A549 (cell line): ENCODE results near the gene CCDC167. TPM values are rescaled to one million over a fixed set of nuclear protein-coding genes. Genes with fewer than 3 reads are reported as not detected.

ENCODE experiments used
- ATAC-seq, 2 experiments: fragments of 200-7000 bp in 1 of 2; fragments of >200 bp in 1 of 2; cut with Nextera tagmentation in 1 of 2; cut with Tn5 transposase in 1 of 2; 3 replicates each; pipeline versions ENCODE4 v1.8.0 to v1.9.1; 2018 to 2020; ENCODE audit warnings: mild to moderate bottlenecking in 1 of 2, moderate library complexity in 1 of 2
- CTCF ChIA-PET: fragments of 300-600 bp; sonication (Branson Sonifier 250); formaldehyde crosslinking; extraction: SDS; loops from one replicate; lab custom pipeline; 2021; ENCODE audit warnings: antibody characterized with exemption, inconsistent platforms; lab: Yijun Ruan, JAX
- POLR2A ChIA-PET: fragments of 350-600 bp; formaldehyde crosslinking; extraction: SDS; loops from one replicate; lab custom pipeline; 2021; ENCODE audit warnings: antibody characterized with exemption, inconsistent platforms; lab: Yijun Ruan, JAX
- DNase-seq, 2 experiments: peaks; one replicate each; pipeline versions ENCODE4 v3.0.0 to v3.0.0-alpha.2; 2011 to 2016; ENCODE audit warnings: low read depth in 1 of 2, low spot score in 1 of 2
- FAIRE-seq: peaks from 2 replicates; lab custom pipeline; 2011; peaks lifted over from hg19 to GRCh38; lab: Jason Lieb, UNC
- H3K27ac ChIP-seq, 2 experiments: fragments of >200 bp; sonication (Bioruptor Twin); formaldehyde crosslinking; 3 replicates each; pipeline ENCODE4 v1.5.1; 2016 to 2017
- H3K4me1 ChIP-seq: fragments of >200 bp; sonication (Bioruptor Twin); formaldehyde crosslinking; 3 replicates; pipeline ENCODE4 v1.6.1; 2016
- H3K4me2 ChIP-seq: fragments of >200 bp; sonication (Bioruptor Twin); formaldehyde crosslinking; 3 replicates; pipeline ENCODE4 v1.6.1; 2016
- H3K4me3 ChIP-seq: fragments of >200 bp; sonication (Bioruptor Twin); formaldehyde crosslinking; 3 replicates; pipeline ENCODE4 v1.5.1; 2016
- H3K9me3 ChIP-seq: fragments of >200 bp; sonication (Bioruptor Twin); formaldehyde crosslinking; 3 replicates; pipeline ENCODE4 v1.6.1; 2016
- BHLHE40 ChIP-seq: IDR thresholded peaks from 2 replicates; pipeline ENCODE4 v1.6.1; 2012; ENCODE audit warnings: low read depth, low read length, inconsistent platforms
- CBX2 ChIP-seq: fragments of 200-600 bp; sonication (generic); IDR thresholded peaks from 2 replicates; pipeline ENCODE4 v1.6.1; 2016; ENCODE audit warnings: low read depth, mild to moderate bottlenecking, borderline replicate concordance
- CEBPB ChIP-seq, 2 experiments: fragments of >200 bp in 1 of 2; sonication (Bioruptor Twin) in 1 of 2; formaldehyde crosslinking in 1 of 2; IDR thresholded peaks; 2 replicates each; pipeline ENCODE4 v1.6.1; 2012 to 2016
- CHD2 ChIP-seq: fragments of 150-350 bp; IDR thresholded peaks from 2 replicates; pipeline ENCODE4 v1.6.1; 2014; ENCODE audit warnings: low read length; ENCODE audit not compliant: partially characterized antibody
- CTCF ChIP-seq: fragments of >200 bp; sonication (Bioruptor Twin); formaldehyde crosslinking; IDR thresholded peaks from 3 replicates; pipeline ENCODE4 v1.5.1; 2016
- ESRRA ChIP-seq: fragments of 150-350 bp; IDR thresholded peaks from 2 replicates; pipeline ENCODE4 v1.6.1; 2014; ENCODE audit warnings: mild to moderate bottlenecking, low read length, borderline replicate concordance
- FOSL2 ChIP-seq, 2 experiments: fragments of 450-650 bp in 1 of 2; fragments of >200 bp in 1 of 2; sonication (Bioruptor Twin) in 1 of 2; formaldehyde crosslinking; IDR thresholded peaks; 2 replicates each; pipeline versions ENCODE4 v1.5.0 to v1.6.1; 2016 to 2020; ENCODE audit warnings: mild to moderate bottlenecking in 1 of 2, moderate library complexity in 1 of 2
- FOXS1 ChIP-seq: fragments of 250-450 bp; sonication (Bioruptor Pico); IDR thresholded peaks from 2 replicates; pipeline ENCODE4 v1.5.0; 2020; ENCODE audit warnings: mild to moderate bottlenecking, moderate library complexity
- GATA3 ChIP-seq: IDR thresholded peaks from 2 replicates; pipeline ENCODE4 v1.6.1; 2012; ENCODE audit warnings: borderline replicate concordance
- HES2 ChIP-seq: fragments of >200 bp; sonication (Bioruptor Twin); formaldehyde crosslinking; IDR thresholded peaks from 2 replicates; pipeline ENCODE4 v1.6.1; 2016
- HEYL ChIP-seq: fragments of 250-450 bp; sonication (Bioruptor Pico); IDR thresholded peaks from 2 replicates; pipeline ENCODE4 v1.8.0; 2021; ENCODE audit warnings: mild to moderate bottlenecking, moderate library complexity
- HMGXB4 ChIP-seq: fragments of 250-450 bp; sonication (Bioruptor Pico); IDR thresholded peaks from 2 replicates; pipeline ENCODE4 v1.5.0; 2021; ENCODE audit warnings: mild to moderate bottlenecking, moderate library complexity, borderline replicate concordance
- HOXA7 ChIP-seq: fragments of 250-450 bp; sonication (Bioruptor Pico); IDR thresholded peaks from 2 replicates; pipeline ENCODE4 v1.5.0; 2020; ENCODE audit warnings: mild to moderate bottlenecking, moderate library complexity
- KDM5A ChIP-seq: fragments of 200-600 bp; sonication (generic); IDR thresholded peaks from 2 replicates; pipeline ENCODE4 v1.6.1; 2016; ENCODE audit warnings: antibody characterized with exemption, mild to moderate bottlenecking
- MAFK ChIP-seq: fragments of 450-650 bp; IDR thresholded peaks from 2 replicates; pipeline ENCODE4 v1.6.1; 2014; ENCODE audit not compliant: partially characterized antibody
- NFE2L2 ChIP-seq: fragments of 150-350 bp; conservative IDR thresholded peaks from 2 replicates; pipeline ENCODE4 v1.6.1; 2014; ENCODE audit warnings: low read length
- NPAS2 ChIP-seq: fragments of 250-450 bp; sonication (Bioruptor Pico); IDR thresholded peaks from 2 replicates; pipeline ENCODE4 v1.8.0; 2022; ENCODE audit warnings: mild to moderate bottlenecking, moderate library complexity, borderline replicate concordance
- PHF8 ChIP-seq: fragments of 200-600 bp; sonication (generic); IDR thresholded peaks from 2 replicates; pipeline ENCODE4 v1.6.1; 2016; ENCODE audit warnings: low read depth, mild to moderate bottlenecking, antibody characterized with exemption, moderate library complexity, borderline replicate concordance
- POLR2AphosphoS2 ChIP-seq: conservative IDR thresholded peaks from 2 replicates; pipeline ENCODE4 v1.6.1; 2012; ENCODE audit warnings: low read length, improper control_type of control experiment, inconsistent platforms
- RCOR1 ChIP-seq: fragments of 150-350 bp; IDR thresholded peaks from 2 replicates; pipeline ENCODE4 v1.6.1; 2014; ENCODE audit warnings: antibody characterized with exemption, low read length, low read depth
- TFCP2L1 ChIP-seq: fragments of 250-450 bp; sonication (Bioruptor Pico); IDR thresholded peaks from 2 replicates; pipeline ENCODE4 v1.5.0; 2021; ENCODE audit warnings: mild to moderate bottlenecking
- TP53 ChIP-seq: fragments of 250-450 bp; sonication (Bioruptor Pico); IDR thresholded peaks from 2 replicates; pipeline ENCODE4 v1.5.0; 2021; ENCODE audit warnings: mild to moderate bottlenecking, moderate library complexity
- ZFP36 ChIP-seq: fragments of 450-650 bp; IDR thresholded peaks from 2 replicates; pipeline ENCODE4 v1.6.1; 2014; ENCODE audit warnings: borderline replicate concordance; ENCODE audit not compliant: partially characterized antibody
- ZSCAN20 ChIP-seq: fragments of 250-450 bp; sonication (Bioruptor Pico); IDR thresholded peaks from 2 replicates; pipeline ENCODE4 v1.8.0; 2022; ENCODE audit warnings: mild to moderate bottlenecking, moderate library complexity
- WGBS: methylation state at CpG from one replicate; pipeline ENCODE4 v1.1.6; 2017; ENCODE audit errors: missing lambda C conversion rate; 5-methylcytosine and 5-hydroxymethylcytosine counted together
- polyA plus RNA-seq, 4 experiments: library from polyadenylated mRNA; depleted of rRNA in 3 of 4; stranded (reverse); fragments of >200 nt; fragmentation: RNase III in 1 of 4; extraction: RNeasy Plus Mini Kit Qiagen cat#74134 plus additional on column Dnase treatment in 1 of 4; gene quantifications; 2 replicates in 3 of 4; 3 replicates in 1 of 4; pipeline ENCODE4 v1.2.3, GENCODE V29; 2011 to 2017
- TF ChIP-seq, protein P1 (sequence below): IDR thresholded peaks from 2 replicates; pipeline ENCODE4 v1.6.1; 2012
- TF ChIP-seq, protein P2 (sequence below): fragments of 450-650 bp; IDR thresholded peaks from 2 replicates; pipeline ENCODE4 v1.6.1; 2014; ENCODE audit warnings: antibody characterized with exemption

Gene CCDC167
- polyA plus RNA-seq, 2 of the 4 experiments (the other 2 are of a cell fraction), result 35.1 to 39.1 TPM

- Histone ChIP-seq H3K4me2 (no peak overlapping the region), H3K4me1 (no peaks in the 10 kb centered on the region)
- no peak for FAIRE-seq
- DNase-seq, result no peak
- TF ChIP-seq ESRRA, result no peak
- TF ChIP-seq, all 56 proteins: peak for 0
- no peak for ATAC-seq
- H3K9me3 ChIP-seq, result no peaks in the 10 kb centered on the region
- CTCF ChIA-PET, result no interaction called here
- no peak overlapping the region for H3K27ac ChIP-seq
- 68% methylated on average over 4 of the region's 4 CpGs for WGBS
- no peak overlapping the region for H3K4me3 ChIP-seq
- POLR2A ChIA-PET, result no interaction called here
Observed at GRCh38 chr6:37506479-37506878, 6.8 kb upstream of the CCDC167 start.

GRCh38 chr6:37504024-37504423 lies 4.3 kb upstream of the CCDC167 start:
- H3K4me2 ChIP-seq, result no peak overlapping the region
- FAIRE-seq (no peak), ATAC-seq (no peak), DNase-seq (no peak)
- 67% methylated on average over 2 of the region's 2 CpGs for WGBS
- CTCF ChIA-PET, result interaction anchor here (2.1 kb wide), 1 partner anchor 12 kb away, joined by 5 read pairs; no protein-coding TSS in a partner anchor
- no peak overlapping the region for H3K4me3 ChIP-seq
- H3K4me1 ChIP-seq, result peaks cover under 1% of the 10 kb centered on the region; the same call in 1 of the 3 replicates
- H3K9me3 ChIP-seq, result no peaks in the 10 kb centered on the region
- no peak for TF ChIP-seq ESRRA
- no peak for TF ChIP-seq GATA3
- no peak for TF ChIP-seq KDM5A
- TF ChIP-seq PHF8, result no peak
- no peak for TF ChIP-seq CEBPB (IDR thresholded peaks at IDR 0.05)
- no peak for TF ChIP-seq CTCF
- no peak for TF ChIP-seq HOXA7 (CRISPR knock-in tag)
- TF ChIP-seq HMGXB4, result no peak
- TF ChIP-seq, protein P1, sequence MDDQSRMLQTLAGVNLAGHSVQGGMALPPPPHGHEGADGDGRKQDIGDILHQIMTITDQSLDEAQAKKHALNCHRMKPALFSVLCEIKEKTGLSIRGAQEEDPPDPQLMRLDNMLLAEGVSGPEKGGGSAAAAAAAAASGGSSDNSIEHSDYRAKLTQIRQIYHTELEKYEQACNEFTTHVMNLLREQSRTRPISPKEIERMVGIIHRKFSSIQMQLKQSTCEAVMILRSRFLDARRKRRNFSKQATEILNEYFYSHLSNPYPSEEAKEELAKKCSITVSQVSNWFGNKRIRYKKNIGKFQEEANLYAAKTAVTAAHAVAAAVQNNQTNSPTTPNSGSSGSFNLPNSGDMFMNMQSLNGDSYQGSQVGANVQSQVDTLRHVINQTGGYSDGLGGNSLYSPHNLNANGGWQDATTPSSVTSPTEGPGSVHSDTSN, result no peak
- TF ChIP-seq, protein P2, sequence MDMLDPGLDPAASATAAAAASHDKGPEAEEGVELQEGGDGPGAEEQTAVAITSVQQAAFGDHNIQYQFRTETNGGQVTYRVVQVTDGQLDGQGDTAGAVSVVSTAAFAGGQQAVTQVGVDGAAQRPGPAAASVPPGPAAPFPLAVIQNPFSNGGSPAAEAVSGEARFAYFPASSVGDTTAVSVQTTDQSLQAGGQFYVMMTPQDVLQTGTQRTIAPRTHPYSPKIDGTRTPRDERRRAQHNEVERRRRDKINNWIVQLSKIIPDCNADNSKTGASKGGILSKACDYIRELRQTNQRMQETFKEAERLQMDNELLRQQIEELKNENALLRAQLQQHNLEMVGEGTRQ, result no peak
- no peak for TF ChIP-seq CHD2
- no peak for TF ChIP-seq CBX2
- TF ChIP-seq RCOR1, result no peak
- H3K27ac ChIP-seq, result no peak overlapping the region
- POLR2A ChIA-PET, result no interaction called here

DNA sequence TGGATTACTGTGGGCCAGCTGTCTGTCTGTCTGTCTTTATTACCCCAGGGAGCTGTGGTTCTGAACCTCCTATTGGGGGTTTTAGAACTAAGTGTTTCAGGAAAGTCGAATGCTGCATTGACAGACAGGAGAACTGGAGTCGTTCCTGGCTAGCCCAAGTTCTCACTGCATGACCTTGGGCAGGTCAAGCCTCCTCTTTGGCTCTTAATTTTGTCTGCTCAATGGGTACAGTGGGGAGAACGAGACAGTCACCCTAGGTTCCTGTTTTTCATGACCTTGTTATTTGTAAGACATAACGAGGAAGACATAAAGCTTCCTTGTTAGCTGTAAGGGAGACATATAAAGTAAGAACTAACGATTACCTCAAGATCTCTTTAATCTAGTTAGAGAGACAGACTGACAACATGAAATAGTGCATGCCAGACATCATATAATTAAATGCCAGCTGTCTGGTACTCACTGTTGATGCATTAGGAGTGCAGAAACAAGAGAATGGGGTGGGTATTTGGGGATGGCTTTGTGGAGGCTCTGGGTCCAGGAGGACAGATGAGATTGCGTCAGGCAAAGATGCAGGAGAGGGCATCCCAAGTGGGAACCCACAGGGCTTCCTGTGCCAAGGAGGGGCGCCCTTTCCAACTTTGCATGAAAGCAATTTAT lies 3.7 kb upstream of the CCDC167 start:
- Histone ChIP-seq H3K4me3 (no peak overlapping the region), H3K9me3 (no peaks in the 10 kb centered on the region), H3K4me2 (no peak overlapping the region), H3K4me1 (peaks cover 4% of the 10 kb centered on the region; the same call in 1 of the 3 replicates), H3K27ac (no peak overlapping the region)
- POLR2A ChIA-PET, result no interaction called here
- ATAC-seq (no peak), DNase-seq (no peak), FAIRE-seq (no peak)
- CTCF ChIA-PET, result interaction anchor here (2.1 kb wide), 1 partner anchor 13 kb away, joined by 5 read pairs; no protein-coding TSS in a partner anchor
- 43% methylated on average over 7 of the region's 7 CpGs for WGBS
- TF ChIP-seq HEYL (no peak), ZFP36 (no peak), CEBPB (IDR thresholded peaks at IDR 0.05) (no peak), FOXS1 (CRISPR knock-in tag) (no peak), MAFK (no peak), POLR2AphosphoS2 (no peak), PHF8 (no peak), TP53 (no peak), TFCP2L1 (CRISPR knock-in tag) (no peak), BHLHE40 (no peak), ZSCAN20 (CRISPR knock-in tag) (no peak), HES2 (no peak), NPAS2 (CRISPR knock-in tag) (no peak), FOSL2 (IDR thresholded peaks at IDR 0.05) (no peak), FOSL2 (CRISPR knock-in tag; IDR thresholded peaks at IDR 0.05) (no peak), NFE2L2 (no peak), ESRRA (no peak)
- TF ChIP-seq, protein P1, result no peak
